ENCODE measurements around the gene FCHO2.

Gene FCHO2

DNA sequence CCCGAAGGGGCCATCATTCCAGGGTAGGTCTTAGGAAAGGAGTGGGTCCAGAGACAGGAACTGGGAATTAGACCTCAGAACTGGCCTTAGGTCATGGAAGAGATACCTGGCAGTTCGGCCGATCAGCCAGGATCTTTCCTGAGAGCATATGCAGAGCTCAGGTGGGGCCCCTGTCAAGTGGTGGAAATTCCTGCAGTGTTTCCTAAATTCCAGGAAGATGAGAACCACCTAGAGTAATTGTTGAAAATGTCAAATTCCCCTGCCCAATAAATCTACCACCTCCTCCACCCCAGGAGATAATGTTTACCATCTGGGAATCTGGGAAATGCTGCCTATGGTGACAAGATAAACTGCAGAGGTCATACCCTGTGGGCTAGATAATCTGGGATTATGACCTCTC lies 179.2 kb downstream of the FCHO2 start:
- H3F3A ChIP-seq (ENCODE audit: insufficient read depth, low read length): no peaks in the 10 kb centered on the region
- H3K9ac ChIP-seq (ENCODE audit: low read length): no peak overlapping the region
- H2AFZ ChIP-seq (ENCODE audit: low read length): no peak overlapping the region
- no peaks in the 10 kb centered on the region for H3K4me1 ChIP-seq (ENCODE audit: insufficient read depth, low read length, severe bottlenecking)
- no peaks in the 10 kb centered on the region for H3K79me2 ChIP-seq (ENCODE audit: insufficient read depth, low read length)
- no peaks in the 10 kb centered on the region for H3K27me3 ChIP-seq (ENCODE audit: insufficient read depth, low read length)
- no peak overlapping the region for H3K27ac ChIP-seq (ENCODE audit: low read depth, low read length, poor library complexity, severe bottlenecking)
- TF ChIP-seq, protein P1, sequence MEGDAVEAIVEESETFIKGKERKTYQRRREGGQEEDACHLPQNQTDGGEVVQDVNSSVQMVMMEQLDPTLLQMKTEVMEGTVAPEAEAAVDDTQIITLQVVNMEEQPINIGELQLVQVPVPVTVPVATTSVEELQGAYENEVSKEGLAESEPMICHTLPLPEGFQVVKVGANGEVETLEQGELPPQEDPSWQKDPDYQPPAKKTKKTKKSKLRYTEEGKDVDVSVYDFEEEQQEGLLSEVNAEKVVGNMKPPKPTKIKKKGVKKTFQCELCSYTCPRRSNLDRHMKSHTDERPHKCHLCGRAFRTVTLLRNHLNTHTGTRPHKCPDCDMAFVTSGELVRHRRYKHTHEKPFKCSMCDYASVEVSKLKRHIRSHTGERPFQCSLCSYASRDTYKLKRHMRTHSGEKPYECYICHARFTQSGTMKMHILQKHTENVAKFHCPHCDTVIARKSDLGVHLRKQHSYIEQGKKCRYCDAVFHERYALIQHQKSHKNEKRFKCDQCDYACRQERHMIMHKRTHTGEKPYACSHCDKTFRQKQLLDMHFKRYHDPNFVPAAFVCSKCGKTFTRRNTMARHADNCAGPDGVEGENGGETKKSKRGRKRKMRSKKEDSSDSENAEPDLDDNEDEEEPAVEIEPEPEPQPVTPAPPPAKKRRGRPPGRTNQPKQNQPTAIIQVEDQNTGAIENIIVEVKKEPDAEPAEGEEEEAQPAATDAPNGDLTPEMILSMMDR (IDR thresholded peaks at IDR 0.05; ENCODE audit: low read length): no peak
- TF ChIP-seq EZH2 (IDR thresholded peaks at IDR 0.05; ENCODE audit: borderline replicate concordance, low read length): no peak
- H3K4me2 ChIP-seq (ENCODE audit: low read length): no peak overlapping the region
- no peaks in the 10 kb centered on the region for H3K36me3 ChIP-seq (ENCODE audit: insufficient read depth, low read length)
- H4K20me1 ChIP-seq (ENCODE audit: insufficient read depth, low read length): no peaks in the 10 kb centered on the region
- H3K9me2 ChIP-seq (ENCODE audit: low read depth, low read length): no peaks in the 10 kb centered on the region
- H3K4me3 ChIP-seq (ENCODE audit: low read depth, low read length, poor library complexity, severe bottlenecking): no peak overlapping the region
- no peaks in the 10 kb centered on the region for H3K9me3 ChIP-seq (ENCODE audit: low read length)

DNA sequence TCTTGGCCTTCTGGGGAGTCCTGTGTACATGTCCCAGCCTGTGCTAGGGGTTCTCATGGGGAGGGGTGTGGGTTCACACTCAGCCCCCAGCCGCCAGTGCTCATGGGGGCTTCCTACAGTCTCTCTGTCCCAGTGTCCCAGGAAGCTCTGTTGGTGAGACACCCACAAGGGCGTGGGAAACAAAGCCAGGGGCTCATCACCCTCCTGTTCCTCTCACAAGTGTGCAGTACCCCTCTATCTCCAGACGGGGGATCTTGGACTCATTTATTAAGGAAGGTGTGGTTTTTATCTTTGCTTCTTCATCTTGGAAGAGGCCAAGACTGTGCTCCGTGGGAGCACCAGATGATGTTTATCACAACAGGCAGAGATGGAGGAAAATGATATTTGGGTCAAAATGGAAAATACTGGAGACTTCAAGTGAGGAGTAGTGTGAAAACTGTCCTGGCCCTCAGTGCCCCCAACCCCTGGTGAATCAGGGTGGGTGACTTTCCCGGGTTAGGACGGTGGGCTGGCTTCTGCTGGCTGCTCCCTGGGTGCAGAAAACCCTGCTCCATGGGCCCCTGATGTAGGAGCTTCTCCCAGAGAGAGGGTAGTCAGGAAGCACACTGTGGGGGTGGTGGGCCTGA lies 179.7 kb downstream of the FCHO2 start:
- TF ChIP-seq, protein P1 (IDR thresholded peaks at IDR 0.05; ENCODE audit: low read length): peak; percentile 54
- TF ChIP-seq EZH2 (IDR thresholded peaks at IDR 0.05; ENCODE audit: borderline replicate concordance, low read length): no peak
- H3K9me3 ChIP-seq (ENCODE audit: low read length): no peaks in the 10 kb centered on the region
- H3F3A ChIP-seq (ENCODE audit: insufficient read depth, low read length): no peaks in the 10 kb centered on the region
- H3K9me2 ChIP-seq (ENCODE audit: low read depth, low read length): no peaks in the 10 kb centered on the region
- no peak overlapping the region for H3K9ac ChIP-seq (ENCODE audit: low read length)
- no peak overlapping the region for H3K4me3 ChIP-seq (ENCODE audit: low read depth, low read length, poor library complexity, severe bottlenecking)
- H2AFZ ChIP-seq (ENCODE audit: low read length): no peak overlapping the region
- no peaks in the 10 kb centered on the region for H4K20me1 ChIP-seq (ENCODE audit: insufficient read depth, low read length)
- H3K79me2 ChIP-seq (ENCODE audit: insufficient read depth, low read length): no peaks in the 10 kb centered on the region
- no peak overlapping the region for H3K4me2 ChIP-seq (ENCODE audit: low read length)
- H3K4me1 ChIP-seq (ENCODE audit: insufficient read depth, low read length, severe bottlenecking): no peaks in the 10 kb centered on the region
- H3K36me3 ChIP-seq (ENCODE audit: insufficient read depth, low read length): no peaks in the 10 kb centered on the region
- H3K27me3 ChIP-seq (ENCODE audit: insufficient read depth, low read length): no peaks in the 10 kb centered on the region
- no peak overlapping the region for H3K27ac ChIP-seq (ENCODE audit: low read depth, low read length, poor library complexity, severe bottlenecking)

DNA sequence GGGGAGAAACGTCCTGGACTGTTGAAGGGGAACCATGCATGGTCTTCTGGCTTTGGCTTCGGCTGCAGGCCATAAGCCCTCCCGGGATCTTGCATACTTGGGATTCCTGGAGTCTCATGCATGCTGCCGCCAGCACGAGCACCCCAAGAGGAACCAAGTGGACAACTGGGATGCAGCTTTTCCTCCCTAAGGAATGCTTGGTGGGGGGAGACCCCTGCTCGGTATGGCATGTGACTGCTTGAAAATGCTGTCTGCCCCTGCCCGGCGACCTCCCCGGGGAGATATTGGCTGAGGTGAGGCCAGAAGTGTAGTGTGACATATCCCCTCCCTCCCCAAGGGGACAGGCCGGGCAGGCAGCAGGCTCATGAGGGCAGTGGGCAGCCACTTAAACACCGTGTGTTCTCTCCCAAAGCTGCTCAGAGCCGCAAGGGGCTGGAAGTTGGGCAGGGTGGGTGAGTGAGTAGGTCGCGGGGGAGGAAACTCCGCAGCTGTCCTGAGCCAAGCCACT lies 180.3 kb downstream of the FCHO2 start:
- Histone ChIP-seq H3K9ac (ENCODE audit: low read length) (no peak overlapping the region), H3K27me3 (ENCODE audit: insufficient read depth, low read length) (no peaks in the 10 kb centered on the region), H2AFZ (ENCODE audit: low read length) (no peak overlapping the region), H3K4me1 (ENCODE audit: insufficient read depth, low read length, severe bottlenecking) (no peaks in the 10 kb centered on the region), H3K9me2 (ENCODE audit: low read depth, low read length) (no peaks in the 10 kb centered on the region), H3K36me3 (ENCODE audit: insufficient read depth, low read length) (no peaks in the 10 kb centered on the region), H3F3A (ENCODE audit: insufficient read depth, low read length) (no peaks in the 10 kb centered on the region), H3K4me2 (ENCODE audit: low read length) (no peak overlapping the region), H3K27ac (ENCODE audit: low read depth, low read length, poor library complexity, severe bottlenecking) (no peak overlapping the region), H3K9me3 (ENCODE audit: low read length) (no peaks in the 10 kb centered on the region), H3K4me3 (ENCODE audit: low read depth, low read length, poor library complexity, severe bottlenecking) (no peak overlapping the region), H4K20me1 (ENCODE audit: insufficient read depth, low read length) (no peaks in the 10 kb centered on the region), H3K79me2 (ENCODE audit: insufficient read depth, low read length) (no peaks in the 10 kb centered on the region)
- TF ChIP-seq, protein P1 (IDR thresholded peaks at IDR 0.05; ENCODE audit: low read length): no peak
- TF ChIP-seq EZH2 (IDR thresholded peaks at IDR 0.05; ENCODE audit: borderline replicate concordance, low read length): no peak
